Endothelial cell (in vitro differentiated cells): ENCODE data around the gene SLK. TPM values are rescaled to one million over a fixed set of nuclear protein-coding genes. Genes with fewer than 3 reads are reported as not detected.

ENCODE experiments used
- DNase-seq: peaks from one replicate; pipeline ENCODE4 v3.0.0; 2021; ENCODE audit warnings: low spot score
- H3K27ac Mint-ChIP-seq: one replicate; pipeline ENCODE4 v1.8.0; 2021; ENCODE audit warnings: mixed read lengths, inconsistent platforms; ENCODE audit not compliant: unreplicated experiment
- H3K27me3 Mint-ChIP-seq: one replicate; pipeline ENCODE4 v1.8.0; 2021; ENCODE audit warnings: mild to moderate bottlenecking, moderate library complexity, mixed read lengths, inconsistent platforms; ENCODE audit not compliant: unreplicated experiment
- H3K36me3 Mint-ChIP-seq: one replicate; pipeline ENCODE4 v1.8.0; 2021; ENCODE audit warnings: mild to moderate bottlenecking, low read depth, mixed read lengths, inconsistent platforms; ENCODE audit not compliant: unreplicated experiment
- H3K4me1 Mint-ChIP-seq: one replicate; pipeline ENCODE4 v1.8.0; 2021; ENCODE audit warnings: mild to moderate bottlenecking, mixed read lengths, inconsistent platforms; ENCODE audit not compliant: unreplicated experiment
- H3K4me3 Mint-ChIP-seq: one replicate; pipeline ENCODE4 v1.8.0; 2021; ENCODE audit warnings: mild to moderate bottlenecking, mixed read lengths, inconsistent platforms; ENCODE audit not compliant: unreplicated experiment
- H3K9me3 Mint-ChIP-seq: one replicate; pipeline ENCODE4 v1.8.0; 2021; ENCODE audit warnings: mixed read lengths, inconsistent platforms; ENCODE audit not compliant: unreplicated experiment
- total RNA-seq: library from RNA; stranded (reverse); fragmentation: NEBNext Ultra II Directional; extraction: Animal tissue kit (Norgen Biotek cat#: 25700); gene quantifications from one replicate; pipeline ENCODE4 v1.2.1, GENCODE V29; 2021; ENCODE audit not compliant: unreplicated experiment
- TF ChIP-seq, protein P1 (sequence below): fragments of 200-600 bp; sonication (generic); IDR thresholded peaks from one replicate; pipeline ENCODE4 v1.5.0; 2021; ENCODE audit warnings: antibody characterized with exemption; ENCODE audit not compliant: unreplicated experiment

SLK gene
- total RNA-seq, 1 donor from 2014 or later = 30.8 TPM

DNA sequence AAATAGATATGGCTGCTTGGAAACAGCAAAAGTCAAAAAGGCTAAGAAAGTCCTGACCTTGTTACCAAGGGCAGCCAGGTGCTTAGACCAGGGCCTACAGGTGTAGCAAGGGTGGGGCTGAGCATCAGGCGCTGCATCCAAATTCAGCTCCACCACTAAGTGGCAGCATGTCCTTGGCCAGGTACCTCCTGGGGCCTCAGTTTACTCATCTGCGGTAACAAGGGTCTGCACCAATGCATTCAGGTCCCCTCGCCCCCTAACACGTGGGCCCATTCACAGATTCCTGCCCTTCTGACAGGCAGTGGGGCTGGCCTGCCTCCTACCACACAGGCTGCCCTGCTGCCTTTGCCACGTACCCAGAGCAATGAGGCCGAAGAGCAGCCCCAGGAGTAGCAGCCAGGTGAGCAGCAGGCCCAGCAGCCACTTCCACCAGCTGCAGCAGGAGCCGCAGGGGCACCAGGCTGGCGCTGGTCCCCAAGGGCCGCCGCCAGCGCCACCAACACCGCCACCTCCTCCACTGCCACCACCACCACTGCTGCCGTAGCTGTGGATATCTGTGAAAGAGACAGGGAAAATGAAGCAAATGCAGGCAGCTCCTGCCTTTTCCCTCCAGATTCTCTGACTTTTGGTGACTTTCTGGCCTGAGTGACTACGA, 89.8 kb downstream of the SLK start:
- Mint-ChIP-seq H3K9me3 (no peaks in the 10 kb centered on the region), H3K27ac (no peak overlapping the region)

DNA sequence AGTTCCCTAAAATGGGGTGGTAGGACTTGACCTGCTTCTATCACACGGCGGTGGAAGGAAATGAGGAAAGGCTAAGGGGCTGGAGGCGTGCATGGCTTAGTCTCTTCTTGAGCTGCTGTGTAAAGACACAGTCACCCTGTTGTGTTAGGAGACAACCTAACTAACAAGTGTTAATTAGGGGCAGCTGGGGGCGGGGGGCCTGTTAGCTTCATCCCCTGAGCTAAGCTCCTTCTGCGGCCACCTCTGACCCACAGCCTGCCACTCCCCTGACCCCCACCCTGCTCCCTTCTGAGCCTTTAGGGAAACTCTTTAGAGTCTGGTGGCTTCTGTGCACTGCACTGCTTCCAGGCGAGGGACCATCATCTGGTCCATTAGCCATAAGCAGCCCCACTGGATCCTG, 90.8 kb downstream of the SLK start:
- no peaks in the 10 kb centered on the region for H3K9me3 Mint-ChIP-seq
- TF ChIP-seq, protein P1, sequence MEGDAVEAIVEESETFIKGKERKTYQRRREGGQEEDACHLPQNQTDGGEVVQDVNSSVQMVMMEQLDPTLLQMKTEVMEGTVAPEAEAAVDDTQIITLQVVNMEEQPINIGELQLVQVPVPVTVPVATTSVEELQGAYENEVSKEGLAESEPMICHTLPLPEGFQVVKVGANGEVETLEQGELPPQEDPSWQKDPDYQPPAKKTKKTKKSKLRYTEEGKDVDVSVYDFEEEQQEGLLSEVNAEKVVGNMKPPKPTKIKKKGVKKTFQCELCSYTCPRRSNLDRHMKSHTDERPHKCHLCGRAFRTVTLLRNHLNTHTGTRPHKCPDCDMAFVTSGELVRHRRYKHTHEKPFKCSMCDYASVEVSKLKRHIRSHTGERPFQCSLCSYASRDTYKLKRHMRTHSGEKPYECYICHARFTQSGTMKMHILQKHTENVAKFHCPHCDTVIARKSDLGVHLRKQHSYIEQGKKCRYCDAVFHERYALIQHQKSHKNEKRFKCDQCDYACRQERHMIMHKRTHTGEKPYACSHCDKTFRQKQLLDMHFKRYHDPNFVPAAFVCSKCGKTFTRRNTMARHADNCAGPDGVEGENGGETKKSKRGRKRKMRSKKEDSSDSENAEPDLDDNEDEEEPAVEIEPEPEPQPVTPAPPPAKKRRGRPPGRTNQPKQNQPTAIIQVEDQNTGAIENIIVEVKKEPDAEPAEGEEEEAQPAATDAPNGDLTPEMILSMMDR = no peak
- no peak for DNase-seq
- H3K4me3 Mint-ChIP-seq = no peak overlapping the region
- H3K4me1 Mint-ChIP-seq = peaks cover 18% of the 10 kb centered on the region
- H3K27me3 Mint-ChIP-seq = peaks cover 2% of the 10 kb centered on the region
- H3K27ac Mint-ChIP-seq = no peak overlapping the region
- H3K36me3 Mint-ChIP-seq = no peaks in the 10 kb centered on the region

More for the DNA sequence above, 89.8 kb downstream of the SLK start:
- H3K4me1 Mint-ChIP-seq = peaks cover 18% of the 10 kb centered on the region
- TF ChIP-seq, protein P1 = no peak
- H3K27me3 Mint-ChIP-seq = peaks cover 3% of the 10 kb centered on the region
- no peak for DNase-seq
- no peaks in the 10 kb centered on the region for H3K36me3 Mint-ChIP-seq
- H3K4me3 Mint-ChIP-seq = no peak overlapping the region

DNA sequence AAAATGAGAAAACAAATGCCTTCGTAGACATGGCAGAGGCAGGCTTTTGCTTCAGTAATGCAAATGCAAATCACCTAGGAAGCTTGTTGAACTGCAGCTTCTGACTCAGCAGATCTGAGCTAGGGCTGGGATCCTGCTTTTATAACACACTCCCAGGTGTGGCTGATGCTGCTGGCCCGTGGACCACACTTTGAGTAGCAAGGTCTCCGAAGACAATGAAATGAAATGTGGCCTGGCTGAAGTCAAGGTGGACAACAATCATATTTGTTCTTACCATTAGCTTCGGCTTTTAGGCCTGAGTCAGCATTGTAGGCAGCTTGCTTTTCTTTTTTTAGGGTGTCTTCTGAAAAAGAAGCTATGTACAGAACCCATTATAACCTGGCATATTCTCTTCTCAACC, 92.4 kb downstream of the SLK start:
- no peaks in the 10 kb centered on the region for H3K9me3 Mint-ChIP-seq
- H3K4me3 Mint-ChIP-seq = no peak overlapping the region
- TF ChIP-seq, protein P1 = no peak
- DNase-seq = no peak
- peaks cover 15% of the 10 kb centered on the region for H3K4me1 Mint-ChIP-seq
- no peaks in the 10 kb centered on the region for H3K36me3 Mint-ChIP-seq
- H3K27ac Mint-ChIP-seq = no peak overlapping the region
- peaks cover 3% of the 10 kb centered on the region for H3K27me3 Mint-ChIP-seq

DNA sequence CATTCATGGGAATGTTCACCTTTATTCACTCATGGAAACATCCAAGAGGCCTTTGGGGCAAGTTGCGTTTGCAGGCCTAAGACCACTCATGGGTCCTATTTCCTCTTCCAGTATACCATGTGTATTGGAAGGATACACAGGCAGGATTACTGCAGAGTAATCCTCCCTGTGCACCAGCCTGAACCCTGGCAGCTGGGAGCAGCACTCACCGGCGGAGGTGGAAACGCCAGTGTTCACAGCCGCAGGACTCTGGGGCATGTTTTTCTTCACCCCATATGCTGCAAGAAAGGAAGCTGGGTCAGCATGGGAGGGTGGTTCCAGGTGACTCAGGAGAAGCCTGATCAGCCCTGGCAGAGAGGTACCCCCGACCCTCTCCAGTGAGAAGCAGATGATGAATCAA, 94.3 kb downstream of the SLK start:
- H3K36me3 Mint-ChIP-seq = no peaks in the 10 kb centered on the region
- H3K27me3 Mint-ChIP-seq = peaks cover 2% of the 10 kb centered on the region
- H3K9me3 Mint-ChIP-seq = no peaks in the 10 kb centered on the region

DNA sequence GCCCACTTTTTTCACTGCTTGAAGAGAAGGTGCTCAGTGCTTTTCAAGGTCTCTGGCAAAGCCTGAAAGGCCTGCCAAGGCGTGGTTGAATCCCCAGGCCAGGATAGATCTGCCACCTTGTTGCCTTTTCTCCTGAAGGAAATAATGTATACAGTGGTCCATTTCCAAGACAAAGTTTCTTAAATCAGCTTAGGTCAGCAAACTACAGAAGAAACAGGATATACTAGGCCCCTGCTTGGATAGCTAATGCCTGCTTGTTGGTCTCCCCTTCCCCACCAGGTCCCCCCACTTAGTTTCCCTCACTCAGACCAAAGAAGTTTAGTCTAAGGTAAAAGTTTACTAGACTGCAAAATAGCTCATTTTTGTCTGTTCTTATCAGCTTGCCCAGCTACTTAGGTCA, 98.8 kb downstream of the SLK start:
- TF ChIP-seq, protein P1 = no peak
- H3K27me3 Mint-ChIP-seq = peaks cover 2% of the 10 kb centered on the region
- no peaks in the 10 kb centered on the region for H3K36me3 Mint-ChIP-seq
- H3K4me3 Mint-ChIP-seq = no peak overlapping the region
- H3K27ac Mint-ChIP-seq = no peak overlapping the region
- no peak for DNase-seq
- H3K4me1 Mint-ChIP-seq = peaks cover 11% of the 10 kb centered on the region
- H3K9me3 Mint-ChIP-seq = no peaks in the 10 kb centered on the region

More for the DNA sequence above, 94.3 kb downstream of the SLK start:
- TF ChIP-seq, protein P1 = no peak
- no peak overlapping the region for H3K4me3 Mint-ChIP-seq
- H3K4me1 Mint-ChIP-seq = peaks cover 5% of the 10 kb centered on the region
- DNase-seq = no peak
- H3K27ac Mint-ChIP-seq = no peak overlapping the region
